Measurements from ENCODE around the gene SPATA1.

The SPATA1 gene

GRCh38 chr1:84506002-84506728, at the start of gene SPATA1, which contains the start of gene GNG5:
Gene SPATA1 (plus strand): TSS chr1:84506386. CDS start chr1:84516360, 9,974 bp downstream.
Gene GNG5 (minus strand): TSS chr1:84506581. CDS start chr1:84506091, 490 bp downstream.
- H3K27ac ChIP-seq (ENCODE audit: low read length), result peak within 1 kb of the TSS; percentile 76; the same call in 1 of the 2 replicates
- TF ChIP-seq EZH2phosphoT487 (IDR thresholded peaks at IDR 0.05; ENCODE audit: low read length) (no peak), EZH2 (optimal IDR thresholded peaks at IDR 0.05; ENCODE audit: low read depth, low read length) (no peak), CTCF (IDR thresholded peaks at IDR 0.05; ENCODE audit: low read length) (no peak)
- peaks cover 44% of the 10 kb centered on the region for H3K79me2 ChIP-seq (ENCODE audit: low read length)
- H3K27me3 ChIP-seq (replicated peaks; ENCODE audit: insufficient read depth, low read length), result no peaks in the 10 kb centered on the region
- H3K36me3 ChIP-seq (replicated peaks; ENCODE audit: insufficient read depth, low read length), result no peaks in the 10 kb centered on the region
- DNase-seq, result peak; percentile 88
- peak within 1 kb of the TSS; percentile 75 for H3K4me3 ChIP-seq (ENCODE audit: low read length)
- H3F3A ChIP-seq (ENCODE audit: insufficient read depth, low read length), result peaks cover 17% of the 10 kb centered on the region; the same call in 1 of the 2 replicates
- H3K9me2 ChIP-seq (replicated peaks; ENCODE audit: insufficient read depth, low read length), result no peaks in the 10 kb centered on the region
- no peaks in the 10 kb centered on the region for H4K20me1 ChIP-seq (ENCODE audit: insufficient read depth, low read length)
- peak within 1 kb of the TSS; percentile 77 for H2AFZ ChIP-seq (ENCODE audit: low read length)
- H3K4me2 ChIP-seq (ENCODE audit: low read depth, low read length), result peak within 1 kb of the TSS; percentile 69
- no peaks in the 10 kb centered on the region for H3K9me3 ChIP-seq (replicated peaks; ENCODE audit: insufficient read depth, low read length)
- H3K4me1 ChIP-seq (ENCODE audit: low read length), result no peaks in the 10 kb centered on the region
- peak within 1 kb of the TSS; percentile 57 for H3K9ac ChIP-seq (ENCODE audit: low read length)

GRCh38 chr1:84462118-84462517, 44.1 kb upstream of the SPATA1 start:
- no peaks in the 10 kb centered on the region for H3K36me3 ChIP-seq (replicated peaks; ENCODE audit: insufficient read depth, low read length)
- no peaks in the 10 kb centered on the region for H4K20me1 ChIP-seq (ENCODE audit: insufficient read depth, low read length)
- no peaks in the 10 kb centered on the region for H3K9me3 ChIP-seq (replicated peaks; ENCODE audit: insufficient read depth, low read length)
- DNase-seq, result no peak
- H3K4me3 ChIP-seq (ENCODE audit: low read length), result no peak overlapping the region
- no peaks in the 10 kb centered on the region for H3K4me1 ChIP-seq (ENCODE audit: low read length)
- no peaks in the 10 kb centered on the region for H3K79me2 ChIP-seq (ENCODE audit: low read length)
- H3K9ac ChIP-seq (ENCODE audit: low read length), result no peak overlapping the region
- H3F3A ChIP-seq (ENCODE audit: insufficient read depth, low read length), result no peaks in the 10 kb centered on the region
- no peaks in the 10 kb centered on the region for H3K27me3 ChIP-seq (replicated peaks; ENCODE audit: insufficient read depth, low read length)
- H3K4me2 ChIP-seq (ENCODE audit: low read depth, low read length), result no peak overlapping the region
- no peaks in the 10 kb centered on the region for H3K9me2 ChIP-seq (replicated peaks; ENCODE audit: insufficient read depth, low read length)
- no peak overlapping the region for H2AFZ ChIP-seq (ENCODE audit: low read length)
- no peak for TF ChIP-seq CTCF (IDR thresholded peaks at IDR 0.05; ENCODE audit: low read length)
- H3K27ac ChIP-seq (ENCODE audit: low read length), result no peak overlapping the region

- H3K4me3 ChIP-seq (ENCODE audit: low read length), result no peak overlapping the region
- no peaks in the 10 kb centered on the region for H3K9me2 ChIP-seq (replicated peaks; ENCODE audit: insufficient read depth, low read length)
- no peaks in the 10 kb centered on the region for H3F3A ChIP-seq (ENCODE audit: insufficient read depth, low read length)
- no peaks in the 10 kb centered on the region for H4K20me1 ChIP-seq (ENCODE audit: insufficient read depth, low read length)
- H3K36me3 ChIP-seq (replicated peaks; ENCODE audit: insufficient read depth, low read length), result no peaks in the 10 kb centered on the region
- no peaks in the 10 kb centered on the region for H3K9me3 ChIP-seq (replicated peaks; ENCODE audit: insufficient read depth, low read length)
- no peaks in the 10 kb centered on the region for H3K4me1 ChIP-seq (ENCODE audit: low read length)
- H3K27me3 ChIP-seq (replicated peaks; ENCODE audit: insufficient read depth, low read length), result no peaks in the 10 kb centered on the region
- no peak for TF ChIP-seq EZH2 (optimal IDR thresholded peaks at IDR 0.05; ENCODE audit: low read depth, low read length)
- TF ChIP-seq CTCF (IDR thresholded peaks at IDR 0.05; ENCODE audit: low read length), result no peak
- no peak for TF ChIP-seq EZH2phosphoT487 (IDR thresholded peaks at IDR 0.05; ENCODE audit: low read length)
- H3K9ac ChIP-seq (ENCODE audit: low read length), result no peak overlapping the region
- H3K4me2 ChIP-seq (ENCODE audit: low read depth, low read length), result no peak overlapping the region
- H3K27ac ChIP-seq (ENCODE audit: low read length), result no peak overlapping the region
- DNase-seq, result no peak
- no peaks in the 10 kb centered on the region for H3K79me2 ChIP-seq (ENCODE audit: low read length)
- no peak overlapping the region for H2AFZ ChIP-seq (ENCODE audit: low read length)
These were observed 38.9 kb upstream of the SPATA1 start for GRCh38 chr1:84467298-84467697.
